ENCODE results near the gene ST6GALNAC4. TPM values are rescaled to one million over a fixed set of nuclear protein-coding genes. Genes with fewer than 3 reads are reported as not detected.

The ST6GALNAC4 gene
- total and polyA plus RNA-seq, 9 of the 15 experiments (the other 6 are each of a cell fraction or from before 2014, with no cell fraction given): 2.6 to 43.1 (median 15.4) TPM

- no peak; the same call in 1 of the 2 replicates for TF ChIP-seq NR2C2 (CRISPR knock-in tag; IDR thresholded peaks at IDR 0.05)
- 0 out of 2 replicates have a peak, but pooled peaks have one; percentile 34 for TF ChIP-seq NR2C2 (tag; IDR thresholded peaks at IDR 0.05)
- TF ChIP-seq HDAC8 (tag; IDR thresholded peaks at IDR 0.05): no peak
- peak; percentile 93 for TF ChIP-seq LARP7 (IDR thresholded peaks at IDR 0.05)
- TF ChIP-seq KLF16 (IDR thresholded peaks at IDR 0.05): no peak
- TF ChIP-seq ZNF316 (IDR thresholded peaks at IDR 0.05): peak; percentile 27; the same call in 1 of the 2 replicates
- TF ChIP-seq XRCC3 (IDR thresholded peaks at IDR 0.05): no peak
- TF ChIP-seq FOXA3 (CRISPR knock-in tag; conservative IDR thresholded peaks at IDR 0.05 in 1 of 2, IDR thresholded peaks at IDR 0.05 in 1 of 2): no peak
- TF ChIP-seq RCOR1 (IDR thresholded peaks at IDR 0.05; ENCODE audit: borderline replicate concordance in 1 of 2, low read depth in 2 of 2, low read length in 2 of 2): no peak
- TF ChIP-seq RFX5 (IDR thresholded peaks at IDR 0.05; ENCODE audit: low read depth, low read length): no peak
- TF ChIP-seq ZNF644 (tag; IDR thresholded peaks at IDR 0.05; ENCODE audit: low read depth): peak; percentile 94
- TF ChIP-seq THRA (IDR thresholded peaks at IDR 0.05): no peak
- no peak for TF ChIP-seq CHD4 (IDR thresholded peaks at IDR 0.05; ENCODE audit: insufficient read depth, insufficient replicate concordance, low read depth, low read length, poor library complexity, severe bottlenecking)
- TF ChIP-seq XRCC5 (IDR thresholded peaks at IDR 0.05; ENCODE audit: low read depth, low read length): no peak
- no peak for TF ChIP-seq ELF1 (tag; IDR thresholded peaks at IDR 0.05)
- TF ChIP-seq DLX4 (CRISPR knock-in tag; IDR thresholded peaks at IDR 0.05): no peak
- TF ChIP-seq ZBTB12 (CRISPR knock-in tag; IDR thresholded peaks at IDR 0.05): no peak
- no peak for TF ChIP-seq HNRNPK (IDR thresholded peaks at IDR 0.05; ENCODE audit: low read depth, low read length, poor library complexity, severe bottlenecking)
- TF ChIP-seq BACH1 (tag; IDR thresholded peaks at IDR 0.05): 0 out of 2 replicates have a peak, but pooled peaks have one; percentile 42
- TF ChIP-seq MCM5 (IDR thresholded peaks at IDR 0.05; ENCODE audit: low read depth): no peak
- peak; percentile 96 for TF ChIP-seq THRB (CRISPR knock-in tag; conservative IDR thresholded peaks at IDR 0.05)
- no peak for TF ChIP-seq POLR3A (IDR thresholded peaks at IDR 0.05; ENCODE audit: borderline replicate concordance, extremely low read depth, insufficient read depth, insufficient read length)
- TF ChIP-seq BRD4 (IDR thresholded peaks at IDR 0.05): no peak
- TF ChIP-seq SRF (CRISPR knock-in tag; IDR thresholded peaks at IDR 0.05): no peak
- 0 out of 2 replicates have a peak, but pooled peaks have one; percentile 18 for TF ChIP-seq TAF7 (tag; IDR thresholded peaks at IDR 0.05)
Observed at GRCh38 chr9:127865645-127866464, 51.0 kb downstream of the ST6GALNAC4 start (continued).
